Dermis microvascular lymphatic vessel endothelial cell (primary cell): Measurements from ENCODE around the gene GALNS. TPM values are rescaled to one million over a fixed set of nuclear protein-coding genes. Genes with fewer than 3 reads are reported as not detected.
A peak's percentile ranks its signal among the peaks of the same experiment; 100 is the strongest.

ENCODE experiments used
- DNase-seq, 2 donors: peaks; one replicate each; pipeline versions ENCODE4 v3.0.0 to v3.0.0-alpha.2; 2010; ENCODE audit warnings: low read depth in 2 of 2
- total RNA-seq: library from RNA; depleted of rRNA; stranded (reverse); fragments of >200 nt; gene quantifications from 2 replicates; pipeline ENCODE4 v1.2.1, GENCODE V29; 2014

Gene GALNS
- total RNA-seq, 1 donor from 2014 or later: 7.2 TPM

GRCh38 chr16:88875703-88876234, 19.0 kb upstream of the GALNS start:
- no peak for DNase-seq

GRCh38 chr16:88874938-88875599, 18.3 kb upstream of the GALNS start:
- no peak for DNase-seq

GRCh38 chr16:88872650-88873331, 16.0 kb upstream of the GALNS start:
- no peak for DNase-seq

- no peak for DNase-seq
Measured at GRCh38 chr16:88871730-88872416, 15.1 kb upstream of the GALNS start.

- no peak for DNase-seq
Measured at GRCh38 chr16:88871349-88871702, 14.6 kb upstream of the GALNS start.

GRCh38 chr16:88870608-88871348, 14.0 kb upstream of the GALNS start:
- DNase-seq: no peak

GRCh38 chr16:88869673-88869980, 12.9 kb upstream of the GALNS start:
- DNase-seq: no peak

GRCh38 chr16:88868974-88869672, 12.4 kb upstream of the GALNS start:
- DNase-seq: no peak

GRCh38 chr16:88867581-88868246, 11.0 kb upstream of the GALNS start:
- DNase-seq: no peak

GRCh38 chr16:88866151-88866920, 9.6 kb upstream of the GALNS start, which contains the start of gene PABPN1L:
Gene PABPN1L, minus strand, starts transcription at chr16:88866660. Its CDS starts 54 bp downstream, at chr16:88866606.
- no peak for DNase-seq

- DNase-seq: no peak
Measured at GRCh38 chr16:88865742-88866141, 9.0 kb upstream of the GALNS start.

- no peak for DNase-seq
Measured at GRCh38 chr16:88865310-88865709, 8.6 kb upstream of the GALNS start.

GRCh38 chr16:88864521-88864920, 7.8 kb upstream of the GALNS start:
- DNase-seq: no peak

- DNase-seq: no peak
Measured at GRCh38 chr16:88864099-88864498, 7.4 kb upstream of the GALNS start.

- no peak for DNase-seq
Measured at GRCh38 chr16:88863426-88863825, 6.7 kb upstream of the GALNS start.

- DNase-seq: no peak
Measured at GRCh38 chr16:88862968-88863367, 6.2 kb upstream of the GALNS start.

GRCh38 chr16:88861359-88861758, 4.6 kb upstream of the GALNS start:
- DNase-seq: no peak

- DNase-seq: no peak
Measured at GRCh38 chr16:88859381-88860091, 2.8 kb upstream of the GALNS start.

- peak; percentile 21 to 79 for DNase-seq
Measured at GRCh38 chr16:88857728-88858339, 1.1 kb upstream of the GALNS start.
